HEK293T (cell line): ENCODE measurements around the gene MSH3.

Source experiments
- ARNT ChIP-seq: fragments of 450-650 bp; IDR thresholded peaks from 2 replicates; pipeline ENCODE4 v1.6.1; 2017; ENCODE audit warnings: mild to moderate bottlenecking
- BHLHE40 ChIP-seq: fragments of 450-650 bp; IDR thresholded peaks from 2 replicates; pipeline ENCODE4 v1.6.1; 2016; ENCODE audit warnings: mild to moderate bottlenecking, moderate library complexity, borderline replicate concordance
- FOXK2 ChIP-seq: fragments of 450-650 bp; IDR thresholded peaks from 2 replicates; pipeline ENCODE4 v1.6.1; 2016; ENCODE audit warnings: mild to moderate bottlenecking
- FOXM1 ChIP-seq: fragments of 450-650 bp; IDR thresholded peaks from 2 replicates; pipeline ENCODE4 v1.6.1; 2017; ENCODE audit warnings: mild to moderate bottlenecking, borderline replicate concordance
- LEF1 ChIP-seq: fragments of 450-650 bp; IDR thresholded peaks from 2 replicates; pipeline ENCODE4 v1.6.1; 2017; ENCODE audit warnings: mild to moderate bottlenecking, borderline replicate concordance
- NFRKB ChIP-seq: fragments of 450-650 bp; IDR thresholded peaks from 2 replicates; pipeline ENCODE4 v1.6.1; 2016; ENCODE audit warnings: mild to moderate bottlenecking, moderate library complexity
- SUZ12 ChIP-seq: fragments of 450-650 bp; IDR thresholded peaks from 2 replicates; pipeline ENCODE4 v1.6.1; 2016; ENCODE audit warnings: mild to moderate bottlenecking
- TARDBP ChIP-seq: fragments of 450-650 bp; IDR thresholded peaks from 2 replicates; pipeline ENCODE4 v1.6.1; 2016
- TF ChIP-seq, protein P1 (sequence below): fragments of 450-650 bp; IDR thresholded peaks from 2 replicates; pipeline ENCODE4 v1.6.1; 2016

DNA sequence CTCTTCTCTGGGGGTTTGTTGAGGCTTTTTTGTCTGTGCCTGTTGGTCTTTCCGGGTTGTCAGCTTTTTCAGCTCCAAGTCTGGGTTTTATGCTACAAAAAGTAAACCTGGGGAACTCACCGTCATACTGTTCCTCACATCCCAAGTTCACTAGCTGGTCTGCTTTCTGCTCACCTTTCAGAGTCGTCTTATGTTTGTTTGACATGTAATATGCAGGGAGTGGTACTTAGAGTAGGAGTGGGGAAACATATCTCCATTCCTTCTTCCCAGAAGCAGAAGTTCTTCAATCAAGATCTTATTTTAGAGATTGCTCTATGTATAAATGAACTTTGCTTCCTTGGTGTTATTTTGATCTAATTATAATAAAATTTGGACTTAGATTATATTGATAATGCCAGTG lies 42.0 kb downstream of the MSH3 start:
- no peak for TF ChIP-seq LEF1
- TF ChIP-seq ARNT = no peak
- no peak for TF ChIP-seq FOXM1
- TF ChIP-seq FOXK2 = no peak
- no peak for TF ChIP-seq SUZ12
- TF ChIP-seq NFRKB = no peak
- TF ChIP-seq, protein P1, sequence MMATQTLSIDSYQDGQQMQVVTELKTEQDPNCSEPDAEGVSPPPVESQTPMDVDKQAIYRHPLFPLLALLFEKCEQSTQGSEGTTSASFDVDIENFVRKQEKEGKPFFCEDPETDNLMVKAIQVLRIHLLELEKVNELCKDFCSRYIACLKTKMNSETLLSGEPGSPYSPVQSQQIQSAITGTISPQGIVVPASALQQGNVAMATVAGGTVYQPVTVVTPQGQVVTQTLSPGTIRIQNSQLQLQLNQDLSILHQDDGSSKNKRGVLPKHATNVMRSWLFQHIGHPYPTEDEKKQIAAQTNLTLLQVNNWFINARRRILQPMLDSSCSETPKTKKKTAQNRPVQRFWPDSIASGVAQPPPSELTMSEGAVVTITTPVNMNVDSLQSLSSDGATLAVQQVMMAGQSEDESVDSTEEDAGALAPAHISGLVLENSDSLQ = no peak
- TF ChIP-seq TARDBP = no peak
- no peak for TF ChIP-seq BHLHE40
